Measurements from ENCODE around the gene KIF1B.

Gene KIF1B

DNA sequence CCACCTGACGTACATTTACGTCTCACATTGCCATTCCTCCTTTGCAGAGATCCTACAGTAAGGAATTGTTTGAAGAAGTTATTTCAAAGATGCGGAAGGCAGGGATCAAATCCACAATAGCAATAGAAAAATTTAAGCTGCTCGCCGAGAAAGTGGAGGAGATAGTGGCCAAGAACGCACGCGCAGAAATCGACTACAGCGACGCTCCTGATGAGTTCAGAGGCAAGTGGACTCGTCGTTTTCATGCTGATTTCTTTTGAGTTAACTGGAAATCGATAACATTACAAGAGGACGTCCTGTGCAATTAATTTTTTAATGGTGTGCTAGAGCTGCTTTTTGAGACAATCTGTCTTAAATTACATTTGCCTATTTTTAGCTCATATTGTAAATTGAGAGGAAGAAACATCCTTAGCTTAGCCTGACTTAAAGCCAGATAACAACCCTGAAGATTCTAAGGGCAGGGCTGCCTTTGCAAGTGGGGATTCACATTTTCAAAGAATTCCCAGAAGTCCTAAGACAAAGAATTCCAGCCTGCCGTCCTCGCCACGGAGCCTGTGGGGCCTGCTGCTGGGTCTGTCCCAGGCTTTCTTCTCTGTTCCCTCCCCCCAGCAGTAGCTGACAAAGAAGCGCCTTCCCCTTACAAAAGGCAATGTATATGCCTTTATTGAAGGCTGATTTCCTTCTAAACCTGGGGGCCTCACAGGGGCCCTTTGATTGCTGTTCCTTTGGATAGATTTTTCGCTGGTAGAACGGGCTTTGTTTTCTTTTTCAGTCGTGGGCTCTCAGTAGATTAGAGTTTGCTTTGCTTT lies 31.6 kb upstream of the KIF1B start:
- H3K27me3 ChIP-seq (ENCODE audit: low read depth, low read length) = no peaks in the 10 kb centered on the region
- peaks cover 11 to 45% of the 10 kb centered on the region in 2 donors for H3K36me3 ChIP-seq (ENCODE audit: control insufficient read depth in 1 of 2, insufficient read depth in 2 of 2, low read length in 2 of 2)
- H3K4me1 ChIP-seq (ENCODE audit: control insufficient read depth in 1 of 2, insufficient read depth in 2 of 2, low read length in 2 of 2) = no peaks in the 10 kb centered on the region
- no peak overlapping the region for H3K4me3 ChIP-seq (ENCODE audit: low read depth in 1 of 2, low read length in 2 of 2)
- no peak overlapping the region for H3K27ac ChIP-seq (ENCODE audit: low read length)
- H3K9me3 ChIP-seq (ENCODE audit: control insufficient read depth in 1 of 2, low read length in 2 of 2) = no peaks in the 10 kb centered on the region

DNA sequence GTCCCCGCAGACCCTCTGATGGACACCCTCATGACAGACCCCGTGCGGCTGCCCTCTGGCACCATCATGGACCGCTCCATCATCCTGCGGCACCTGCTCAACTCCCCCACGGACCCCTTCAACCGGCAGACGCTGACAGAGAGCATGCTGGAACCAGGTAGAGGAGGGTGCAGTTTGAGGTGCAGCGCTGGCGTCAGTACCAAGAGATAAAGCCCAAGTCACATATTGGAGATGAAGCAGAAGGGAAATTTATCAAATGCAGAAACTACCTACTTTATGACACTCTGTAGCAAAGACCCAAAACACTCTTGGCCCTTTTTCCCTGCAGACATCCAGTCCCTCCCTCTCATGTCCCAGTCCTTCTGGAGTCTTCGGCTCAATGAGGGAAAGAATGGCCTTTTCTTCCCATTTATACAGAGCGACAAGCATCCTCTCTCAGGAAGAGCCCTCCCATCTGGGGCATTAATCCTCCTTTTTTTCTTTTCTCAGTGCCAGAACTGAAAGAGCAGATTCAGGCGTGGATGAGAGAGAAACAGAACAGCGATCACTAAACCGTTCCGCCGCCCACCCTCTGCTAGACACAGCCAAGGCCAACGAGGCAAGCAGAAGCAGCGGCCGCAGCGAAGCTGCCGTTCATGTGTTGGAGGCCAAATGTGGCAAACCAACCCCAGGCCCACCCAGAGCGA lies 30.8 kb upstream of the KIF1B start:
- no peaks in the 10 kb centered on the region for H3K4me1 ChIP-seq (ENCODE audit: control insufficient read depth in 1 of 2, insufficient read depth in 2 of 2, low read length in 2 of 2)
- H3K4me3 ChIP-seq (ENCODE audit: low read depth in 1 of 2, low read length in 2 of 2) = no peak overlapping the region
- no peak overlapping the region for H3K27ac ChIP-seq (ENCODE audit: low read length)
- H3K36me3 ChIP-seq (ENCODE audit: control insufficient read depth in 1 of 2, insufficient read depth in 2 of 2, low read length in 2 of 2) = peaks cover 10 to 43% of the 10 kb centered on the region in 2 donors
- no peaks in the 10 kb centered on the region for H3K27me3 ChIP-seq (ENCODE audit: low read depth, low read length)
- no peaks in the 10 kb centered on the region for H3K9me3 ChIP-seq (ENCODE audit: control insufficient read depth in 1 of 2, low read length in 2 of 2)

DNA sequence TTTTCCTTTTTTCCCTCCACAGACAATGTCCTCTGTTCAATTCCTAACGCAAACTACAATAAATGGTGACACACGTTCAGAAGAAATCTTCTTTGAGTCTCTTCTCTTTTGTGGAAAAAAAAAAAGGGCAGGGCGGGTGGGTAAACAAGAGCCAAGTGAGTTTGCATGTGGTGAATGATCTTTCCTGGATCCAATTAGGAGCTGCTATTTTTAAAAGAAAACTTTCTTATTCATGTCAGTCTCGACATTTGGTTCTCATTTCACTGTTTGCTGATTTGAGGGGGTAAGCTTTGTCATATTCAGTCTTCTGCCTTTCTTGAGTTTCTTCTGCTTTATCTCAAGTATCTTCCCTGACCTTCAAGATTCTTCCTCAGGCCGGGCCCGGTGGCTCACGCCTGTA lies 29.2 kb upstream of the KIF1B start:
- no peak overlapping the region for H3K4me3 ChIP-seq (ENCODE audit: low read depth in 1 of 2, low read length in 2 of 2)
- H3K27ac ChIP-seq (ENCODE audit: low read length) = no peak overlapping the region
- H3K27me3 ChIP-seq (ENCODE audit: low read depth, low read length) = no peaks in the 10 kb centered on the region
- no peaks in the 10 kb centered on the region for H3K4me1 ChIP-seq (ENCODE audit: control insufficient read depth in 1 of 2, insufficient read depth in 2 of 2, low read length in 2 of 2)
- peaks cover 10 to 33% of the 10 kb centered on the region in 2 donors for H3K36me3 ChIP-seq (ENCODE audit: control insufficient read depth in 1 of 2, insufficient read depth in 2 of 2, low read length in 2 of 2)
- H3K9me3 ChIP-seq (ENCODE audit: control insufficient read depth in 1 of 2, low read length in 2 of 2) = no peaks in the 10 kb centered on the region

DNA sequence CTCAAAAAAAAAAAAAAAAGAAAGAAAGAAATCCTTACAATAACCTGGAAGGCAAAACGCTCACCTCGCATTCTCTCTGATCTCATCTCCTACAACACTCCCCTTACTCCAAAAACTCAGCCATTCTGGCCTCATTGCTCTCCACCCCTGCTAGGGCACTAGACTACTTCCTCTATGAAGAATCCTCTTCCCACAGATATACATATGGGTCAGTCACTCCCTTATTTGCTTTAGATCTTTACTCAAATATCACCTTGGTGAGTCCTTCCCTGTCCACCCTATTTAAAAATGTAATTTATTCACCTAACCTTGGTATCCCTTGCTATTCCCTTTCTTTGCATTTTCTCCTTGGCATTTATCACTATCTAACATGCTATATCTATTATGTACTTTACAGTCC lies 24.6 kb upstream of the KIF1B start:
- H3K36me3 ChIP-seq (ENCODE audit: control insufficient read depth in 1 of 2, insufficient read depth in 2 of 2, low read length in 2 of 2) = peaks cover 0 to 3% of the 10 kb centered on the region in 2 donors
- H3K4me3 ChIP-seq (ENCODE audit: low read depth in 1 of 2, low read length in 2 of 2) = no peak overlapping the region
- H3K27me3 ChIP-seq (ENCODE audit: low read depth, low read length) = no peaks in the 10 kb centered on the region
- no peaks in the 10 kb centered on the region for H3K9me3 ChIP-seq (ENCODE audit: control insufficient read depth in 1 of 2, low read length in 2 of 2)
- no peaks in the 10 kb centered on the region for H3K4me1 ChIP-seq (ENCODE audit: control insufficient read depth in 1 of 2, insufficient read depth in 2 of 2, low read length in 2 of 2)
- H3K27ac ChIP-seq (ENCODE audit: low read length) = no peak overlapping the region

DNA sequence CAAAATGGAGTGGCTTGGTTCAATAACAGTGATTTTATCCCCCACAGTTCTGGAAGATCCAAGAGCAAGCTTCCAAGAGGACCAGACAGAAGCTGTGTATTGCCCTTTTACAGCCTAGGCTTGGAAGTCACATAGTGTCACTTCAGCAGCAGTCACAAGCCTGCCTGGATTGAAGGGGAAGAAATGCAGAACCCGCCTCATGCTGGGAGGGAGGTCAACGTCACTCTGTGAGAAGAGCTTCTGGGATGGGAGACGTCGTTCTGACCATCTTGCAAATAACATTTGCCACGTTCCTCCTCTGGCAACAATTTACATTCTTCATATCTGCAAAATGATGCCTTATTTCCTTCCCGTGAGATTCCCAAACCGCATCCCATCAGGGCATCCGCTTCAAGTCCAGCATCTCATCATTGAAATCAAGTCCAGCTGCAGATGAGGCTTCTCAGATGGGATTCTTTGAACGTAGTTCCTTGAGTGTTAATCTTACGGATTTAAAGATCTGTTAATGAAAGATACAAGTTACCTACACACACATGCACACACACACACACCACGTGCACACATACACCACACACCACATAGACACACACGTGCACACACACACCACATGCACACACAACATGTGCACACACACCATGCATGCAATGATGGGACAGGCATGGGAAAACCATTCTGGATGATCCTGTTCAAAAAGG lies 23.9 kb upstream of the KIF1B start:
- no peaks in the 10 kb centered on the region for H3K9me3 ChIP-seq (ENCODE audit: control insufficient read depth in 1 of 2, low read length in 2 of 2)
- no peaks in the 10 kb centered on the region for H3K27me3 ChIP-seq (ENCODE audit: low read depth, low read length)
- H3K27ac ChIP-seq (ENCODE audit: low read length) = no peak overlapping the region
- H3K36me3 ChIP-seq (ENCODE audit: control insufficient read depth in 1 of 2, insufficient read depth in 2 of 2, low read length in 2 of 2) = no peaks in the 10 kb centered on the region
- no peaks in the 10 kb centered on the region for H3K4me1 ChIP-seq (ENCODE audit: control insufficient read depth in 1 of 2, insufficient read depth in 2 of 2, low read length in 2 of 2)
- H3K4me3 ChIP-seq (ENCODE audit: low read depth in 1 of 2, low read length in 2 of 2) = no peak overlapping the region

DNA sequence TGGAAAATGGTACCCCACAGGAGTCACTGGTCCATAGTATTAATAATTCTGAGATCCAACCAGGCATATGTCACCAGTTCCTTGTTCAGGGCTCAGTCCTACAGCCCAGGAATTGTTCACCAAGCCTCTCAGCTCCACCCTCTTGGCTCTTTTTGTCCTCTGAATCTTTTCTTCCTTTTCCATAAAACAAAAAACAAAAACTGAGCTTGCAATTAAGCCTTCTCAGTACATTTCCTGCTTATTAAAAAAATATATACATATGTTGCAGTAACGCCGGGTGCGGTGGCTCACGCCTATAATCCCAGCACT lies 23.4 kb upstream of the KIF1B start:
- Histone ChIP-seq H3K27ac (ENCODE audit: low read length) (no peak overlapping the region), H3K36me3 (ENCODE audit: control insufficient read depth in 1 of 2, insufficient read depth in 2 of 2, low read length in 2 of 2) (no peaks in the 10 kb centered on the region), H3K27me3 (ENCODE audit: low read depth, low read length) (no peaks in the 10 kb centered on the region), H3K9me3 (ENCODE audit: control insufficient read depth in 1 of 2, low read length in 2 of 2) (no peaks in the 10 kb centered on the region), H3K4me3 (ENCODE audit: low read depth in 1 of 2, low read length in 2 of 2) (no peak overlapping the region), H3K4me1 (ENCODE audit: control insufficient read depth in 1 of 2, insufficient read depth in 2 of 2, low read length in 2 of 2) (no peaks in the 10 kb centered on the region)

DNA sequence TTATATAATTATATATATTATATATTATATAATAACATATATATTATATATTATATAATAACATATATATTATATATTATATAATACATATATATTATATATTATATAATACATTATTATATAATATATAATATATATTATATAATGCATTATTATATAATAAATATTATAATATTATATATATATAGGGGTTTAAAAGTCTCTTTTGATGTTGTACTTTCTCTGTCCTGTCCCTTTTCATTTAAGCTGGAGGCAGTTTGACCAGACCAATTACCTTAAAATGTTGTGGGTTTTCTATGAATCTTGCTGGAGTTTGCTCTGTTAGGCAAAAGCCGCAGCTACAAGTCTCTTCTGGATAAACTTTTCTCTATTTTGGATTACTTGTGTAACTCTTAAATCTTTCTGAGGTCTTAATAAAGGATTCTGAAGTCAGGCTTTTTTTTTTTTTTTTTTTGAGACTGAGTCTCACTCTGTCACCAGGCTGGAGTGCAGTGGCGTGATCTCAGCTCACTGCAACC lies 22.2 kb upstream of the KIF1B start:
- Histone ChIP-seq H3K9me3 (ENCODE audit: control insufficient read depth in 1 of 2, low read length in 2 of 2) (no peaks in the 10 kb centered on the region), H3K36me3 (ENCODE audit: control insufficient read depth in 1 of 2, insufficient read depth in 2 of 2, low read length in 2 of 2) (no peaks in the 10 kb centered on the region), H3K4me3 (ENCODE audit: low read depth in 1 of 2, low read length in 2 of 2) (no peak overlapping the region), H3K27ac (ENCODE audit: low read length) (no peak overlapping the region), H3K4me1 (ENCODE audit: control insufficient read depth in 1 of 2, insufficient read depth in 2 of 2, low read length in 2 of 2) (no peaks in the 10 kb centered on the region), H3K27me3 (ENCODE audit: low read depth, low read length) (no peaks in the 10 kb centered on the region)

DNA sequence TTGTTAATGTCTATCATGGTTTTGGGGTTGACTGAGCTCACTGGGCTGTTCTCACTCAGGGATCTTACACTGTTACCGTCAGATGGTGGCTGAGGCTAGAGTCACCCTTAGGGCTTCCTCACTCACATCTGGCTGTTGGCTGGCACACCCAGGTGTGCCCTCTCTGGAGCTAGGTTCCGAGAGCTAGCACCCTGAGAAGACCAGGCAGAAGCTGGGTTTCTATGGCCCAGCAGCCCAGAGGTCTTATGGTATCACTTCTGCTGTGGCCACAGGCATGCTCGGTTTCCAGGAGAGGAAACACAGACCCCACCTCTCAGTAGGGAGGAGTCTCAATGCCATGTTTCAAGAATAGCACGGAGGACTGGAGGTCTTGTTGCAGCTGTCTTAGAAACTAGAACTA lies 20.7 kb upstream of the KIF1B start:
- Histone ChIP-seq H3K27ac (ENCODE audit: low read length) (no peak overlapping the region), H3K4me1 (ENCODE audit: control insufficient read depth in 1 of 2, insufficient read depth in 2 of 2, low read length in 2 of 2) (no peaks in the 10 kb centered on the region), H3K27me3 (ENCODE audit: low read depth, low read length) (no peaks in the 10 kb centered on the region), H3K36me3 (ENCODE audit: control insufficient read depth in 1 of 2, insufficient read depth in 2 of 2, low read length in 2 of 2) (no peaks in the 10 kb centered on the region), H3K9me3 (ENCODE audit: control insufficient read depth in 1 of 2, low read length in 2 of 2) (no peaks in the 10 kb centered on the region), H3K4me3 (ENCODE audit: low read depth in 1 of 2, low read length in 2 of 2) (no peak overlapping the region)

DNA sequence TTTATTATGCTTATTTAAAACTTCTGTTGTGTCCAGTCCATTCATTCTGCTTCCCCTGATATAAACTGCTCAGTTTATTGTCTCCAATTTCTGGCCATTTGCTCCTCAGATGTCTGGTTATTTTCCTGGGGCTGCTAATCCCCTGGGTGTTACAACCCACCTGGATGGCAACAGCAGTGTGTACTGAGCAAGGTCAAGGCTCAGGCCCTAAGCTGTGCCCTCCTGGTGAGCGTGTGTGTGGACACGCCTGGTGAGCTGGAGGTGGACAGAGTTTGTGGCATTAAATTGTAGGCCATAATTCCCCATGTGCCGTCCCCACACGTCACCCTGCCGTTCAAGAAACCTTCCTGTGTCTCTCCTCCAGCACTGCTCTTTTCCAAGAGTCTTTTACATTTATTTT lies 18.1 kb upstream of the KIF1B start:
- no peaks in the 10 kb centered on the region for H3K27me3 ChIP-seq (ENCODE audit: low read depth, low read length)
- H3K36me3 ChIP-seq (ENCODE audit: control insufficient read depth in 1 of 2, insufficient read depth in 2 of 2, low read length in 2 of 2) = no peaks in the 10 kb centered on the region
- H3K4me3 ChIP-seq (ENCODE audit: low read depth in 1 of 2, low read length in 2 of 2) = no peak overlapping the region
- H3K9me3 ChIP-seq (ENCODE audit: control insufficient read depth in 1 of 2, low read length in 2 of 2) = no peaks in the 10 kb centered on the region
- H3K27ac ChIP-seq (ENCODE audit: low read length) = no peak overlapping the region
- no peaks in the 10 kb centered on the region for H3K4me1 ChIP-seq (ENCODE audit: control insufficient read depth in 1 of 2, insufficient read depth in 2 of 2, low read length in 2 of 2)

DNA sequence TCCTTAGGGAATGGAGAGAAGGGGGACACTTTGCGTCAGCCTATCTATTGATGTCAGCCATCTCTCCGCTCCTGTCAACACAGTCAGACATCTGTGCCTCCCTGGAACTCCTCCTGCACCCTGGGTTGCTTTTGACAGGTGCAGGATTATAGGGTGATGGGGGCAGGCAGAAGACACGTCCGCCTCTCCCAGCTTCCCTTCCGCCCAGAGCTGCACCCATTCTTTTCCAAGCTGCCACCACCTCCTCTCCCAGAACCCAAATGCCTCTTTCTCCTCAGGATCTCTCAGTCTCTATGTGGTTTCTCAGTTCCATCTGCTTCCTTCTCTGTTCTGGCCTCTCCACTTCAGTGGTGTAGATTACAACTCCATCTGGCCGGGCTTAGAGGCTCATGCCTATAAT lies 17.1 kb upstream of the KIF1B start:
- Histone ChIP-seq H3K4me3 (ENCODE audit: low read depth in 1 of 2, low read length in 2 of 2) (no peak overlapping the region), H3K27ac (ENCODE audit: low read length) (no peak overlapping the region), H3K36me3 (ENCODE audit: control insufficient read depth in 1 of 2, insufficient read depth in 2 of 2, low read length in 2 of 2) (no peaks in the 10 kb centered on the region), H3K4me1 (ENCODE audit: control insufficient read depth in 1 of 2, insufficient read depth in 2 of 2, low read length in 2 of 2) (no peaks in the 10 kb centered on the region), H3K9me3 (ENCODE audit: control insufficient read depth in 1 of 2, low read length in 2 of 2) (no peaks in the 10 kb centered on the region), H3K27me3 (ENCODE audit: low read depth, low read length) (no peaks in the 10 kb centered on the region)

DNA sequence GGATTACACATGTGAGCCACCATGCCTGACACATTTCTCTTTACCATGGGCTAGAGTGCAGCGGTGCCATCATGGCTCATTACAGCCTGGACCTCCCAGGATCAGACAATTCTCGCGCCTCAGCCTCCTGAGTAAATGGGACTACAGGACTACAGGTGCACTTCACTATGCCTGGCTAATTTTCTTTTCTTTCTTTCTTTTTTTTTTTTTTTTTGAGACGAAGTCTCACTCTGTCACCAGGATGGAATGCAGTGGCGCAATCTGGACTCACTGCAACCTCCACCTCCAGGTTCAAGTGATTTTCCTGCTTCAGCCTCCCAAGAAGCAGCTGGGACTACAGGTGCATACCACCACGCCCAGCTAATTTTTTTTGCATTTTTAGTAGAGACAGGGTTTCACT lies 14.8 kb upstream of the KIF1B start:
- no peaks in the 10 kb centered on the region for H3K4me1 ChIP-seq (ENCODE audit: control insufficient read depth in 1 of 2, insufficient read depth in 2 of 2, low read length in 2 of 2)
- H3K9me3 ChIP-seq (ENCODE audit: control insufficient read depth in 1 of 2, low read length in 2 of 2) = no peaks in the 10 kb centered on the region
- no peak overlapping the region for H3K27ac ChIP-seq (ENCODE audit: low read length)
- H3K27me3 ChIP-seq (ENCODE audit: low read depth, low read length) = no peaks in the 10 kb centered on the region
- H3K36me3 ChIP-seq (ENCODE audit: control insufficient read depth in 1 of 2, insufficient read depth in 2 of 2, low read length in 2 of 2) = no peaks in the 10 kb centered on the region
- no peak overlapping the region for H3K4me3 ChIP-seq (ENCODE audit: low read depth in 1 of 2, low read length in 2 of 2)
